HG02885 (cell line): ENCODE measurements around the gene OR2V1.
"Not testable (repeated sequence)": the region's sequence is repeated elsewhere in the genome, so short reads cannot be mapped to it uniquely, and the experiment has no call there.

Experiments
- ATAC-seq: cut with Tn5 transposase; IDR thresholded peaks from one replicate; pipeline ENCODE4 v1.9.1; 2021; ENCODE audit warnings: mild to moderate bottlenecking; ENCODE audit not compliant: unreplicated experiment, poor library complexity

OR2V1 gene

DNA sequence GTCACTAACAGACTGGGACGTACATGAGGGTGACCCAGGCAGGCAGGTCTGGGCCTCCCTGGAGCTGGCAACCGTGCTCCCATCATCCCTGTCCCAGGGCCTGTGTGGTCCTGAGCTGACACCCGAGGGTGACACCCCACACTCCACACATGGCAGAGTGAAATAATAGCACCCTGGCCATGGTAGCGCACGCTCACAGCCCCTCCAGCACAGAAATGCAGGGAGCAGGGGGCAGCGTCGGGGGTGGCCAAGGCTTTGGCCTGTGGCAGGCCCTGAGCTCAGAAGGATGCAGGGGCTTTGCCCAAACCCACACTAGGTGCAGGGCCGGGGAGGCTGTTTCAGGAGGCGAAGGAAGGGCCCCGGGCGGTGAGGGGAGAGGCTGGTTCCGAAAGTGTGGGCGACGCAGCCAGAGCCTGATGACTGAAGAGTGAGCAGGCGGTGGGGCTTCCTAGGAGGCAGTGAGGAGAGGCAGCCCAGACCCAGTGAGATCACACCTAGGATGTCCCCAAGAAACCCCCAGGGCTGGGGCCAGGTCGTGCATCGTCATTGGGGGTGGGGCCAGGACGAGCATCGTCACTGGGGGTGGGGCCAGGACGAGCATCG, 29.3 kb upstream of the OR2V1 start:
- ATAC-seq = peak; percentile 50

- peak; percentile 79 for ATAC-seq
Observed at GRCh38 chr5:181159286-181160151, 28.6 kb upstream of the OR2V1 start.

- ATAC-seq = no peak
Observed at GRCh38 chr5:181158869-181159268, 27.9 kb upstream of the OR2V1 start.

DNA sequence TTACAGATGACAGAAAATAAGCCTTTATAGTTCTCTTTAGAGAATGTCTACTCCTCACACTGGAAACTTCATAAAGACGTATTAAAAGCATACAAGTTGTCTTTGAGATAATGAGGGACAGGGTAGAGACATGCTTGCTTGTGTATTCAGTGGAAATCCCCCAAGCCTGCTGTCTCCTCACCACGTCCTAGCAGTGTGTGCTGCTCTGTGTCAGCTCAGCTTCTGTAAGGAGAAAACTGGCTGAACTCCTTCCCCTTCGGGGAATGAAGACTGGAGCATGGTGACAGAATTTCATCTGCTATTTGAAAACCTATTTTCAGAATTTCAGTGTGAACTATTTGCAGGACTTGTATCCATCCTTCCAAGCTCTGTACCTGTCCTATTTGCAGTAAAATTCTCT, 25.8 kb upstream of the OR2V1 start:
- no peak for ATAC-seq

GRCh38 chr5:181153814-181154213, 22.8 kb upstream of the OR2V1 start:
- ATAC-seq = no peak

DNA sequence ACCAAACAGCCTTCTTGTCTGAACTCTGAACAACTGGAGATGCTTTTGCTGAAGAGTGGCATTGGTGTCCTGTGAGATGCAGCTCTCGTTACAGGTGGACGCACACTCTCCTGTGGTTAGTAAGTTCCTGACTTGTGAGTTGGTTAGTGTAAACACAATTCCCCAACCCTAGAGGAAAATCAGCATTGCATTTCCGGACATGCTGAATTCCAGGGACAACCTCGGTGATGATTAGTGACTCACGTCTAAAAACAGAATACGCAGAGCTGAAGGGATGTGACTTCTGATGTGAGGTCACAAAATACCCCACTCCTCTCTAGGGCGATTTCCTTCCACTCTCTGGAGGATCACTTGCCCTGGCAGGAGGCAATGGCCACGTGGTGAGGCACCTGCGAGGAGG, 21.4 kb upstream of the OR2V1 start:
- no peak for ATAC-seq

DNA sequence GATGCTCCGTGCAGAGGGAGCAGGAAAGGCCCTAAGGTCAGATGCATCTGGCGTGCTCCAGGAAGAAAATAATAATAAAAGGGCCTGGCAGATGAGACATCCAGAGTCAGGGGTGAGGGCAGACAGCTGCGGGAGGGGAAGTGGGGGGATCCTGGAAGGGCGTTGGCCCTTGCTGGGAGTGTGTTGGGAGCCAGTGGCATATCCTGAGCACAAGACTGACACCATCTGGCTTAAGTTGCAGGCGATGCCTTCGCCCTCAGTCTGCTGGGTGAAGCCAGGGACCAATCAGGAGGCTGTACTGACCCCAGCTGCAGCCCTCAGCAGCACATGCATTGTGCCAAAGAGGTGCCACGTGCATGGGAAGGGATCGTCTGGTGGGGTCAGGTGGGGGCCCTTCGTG, 20.2 kb upstream of the OR2V1 start:
- no peak for ATAC-seq

- ATAC-seq = no peak
Observed at GRCh38 chr5:181149806-181150733, 19.1 kb upstream of the OR2V1 start.

DNA sequence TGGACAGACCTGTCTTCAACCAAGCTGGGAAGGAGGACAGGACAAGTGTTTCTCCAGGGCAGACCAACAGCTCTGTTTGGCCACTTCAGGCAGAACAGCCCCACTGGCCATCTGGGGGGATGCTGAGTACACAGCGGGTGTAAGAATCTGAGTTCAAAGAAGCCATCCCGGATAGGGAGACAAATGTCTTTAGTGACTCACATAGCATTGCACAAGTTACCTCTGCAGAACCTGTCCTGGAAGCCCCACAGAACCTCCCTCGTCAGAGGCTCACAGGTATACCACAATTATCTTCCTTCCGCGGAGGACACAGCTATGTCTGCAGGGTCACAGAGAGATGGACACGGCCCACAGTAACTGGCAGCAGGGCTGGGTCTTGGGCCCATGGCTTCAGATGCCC, 18.4 kb upstream of the OR2V1 start:
- no peak for ATAC-seq

GRCh38 chr5:181146927-181147636, 16.1 kb upstream of the OR2V1 start, which contains the start of gene OR2V2:
OR2V2 (plus strand) TSS chr5:181147586; CDS start chr5:181154943, 7,357 bp downstream.
- not testable (repeated sequence) for ATAC-seq

DNA sequence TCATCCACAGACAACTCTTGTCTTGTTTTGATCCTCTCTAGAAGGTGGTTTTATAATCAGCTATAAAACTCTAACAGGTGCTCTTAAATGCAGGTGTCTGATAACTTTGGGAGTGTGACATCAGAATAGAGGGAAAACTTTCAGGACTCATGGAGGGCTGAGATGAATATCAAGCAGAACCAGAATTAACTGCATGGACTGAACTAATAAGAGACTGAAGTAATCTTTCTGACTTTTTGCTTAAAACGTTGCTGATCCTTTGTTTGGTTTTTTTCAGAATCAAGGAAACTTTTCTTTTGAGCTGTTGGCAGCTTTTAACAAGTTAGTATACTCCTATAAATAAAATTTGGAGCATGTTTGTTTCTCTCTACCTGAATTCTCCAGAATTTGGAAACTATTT, 14.2 kb upstream of the OR2V1 start:
- ATAC-seq = no peak

DNA sequence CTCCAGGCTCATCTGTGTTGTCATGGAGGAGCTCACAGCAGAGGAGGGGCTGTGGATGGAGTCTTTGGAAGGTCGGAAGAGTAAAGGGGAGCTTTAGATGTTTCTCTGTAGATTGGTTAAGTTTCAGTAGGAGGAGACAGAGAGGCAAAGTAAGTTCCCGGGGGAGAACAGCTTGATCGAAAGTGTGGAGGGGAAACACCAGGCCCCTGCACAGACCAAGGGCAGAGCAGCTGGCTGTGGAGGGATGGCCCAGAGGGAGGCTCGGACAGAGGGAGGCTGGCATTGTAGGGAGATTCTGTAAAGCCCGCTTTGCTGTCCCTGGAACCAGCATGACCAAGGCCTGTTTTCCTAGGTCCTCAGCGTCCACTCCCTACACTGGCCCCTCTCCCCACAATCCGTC, 11.1 kb upstream of the OR2V1 start:
- no peak for ATAC-seq

DNA sequence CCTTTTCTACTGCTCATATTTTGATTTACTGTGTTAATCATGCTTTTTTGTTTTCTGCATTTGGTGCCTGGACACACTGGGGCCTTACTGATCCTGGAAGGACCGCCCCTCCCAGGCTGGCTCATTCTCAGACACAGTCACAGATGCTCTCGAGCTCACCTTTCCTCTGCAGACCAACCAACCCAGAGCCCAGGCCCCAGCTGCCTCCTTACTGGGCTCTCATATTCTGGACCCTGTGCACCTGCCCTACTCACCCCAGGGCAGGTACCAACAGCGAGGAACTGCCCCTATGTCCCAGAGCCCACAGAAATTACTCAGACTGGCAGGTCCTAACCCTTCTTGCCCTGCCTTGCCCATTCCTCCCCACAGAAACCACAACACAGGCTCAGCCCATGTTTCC, 9.8 kb upstream of the OR2V1 start:
- ATAC-seq = no peak

DNA sequence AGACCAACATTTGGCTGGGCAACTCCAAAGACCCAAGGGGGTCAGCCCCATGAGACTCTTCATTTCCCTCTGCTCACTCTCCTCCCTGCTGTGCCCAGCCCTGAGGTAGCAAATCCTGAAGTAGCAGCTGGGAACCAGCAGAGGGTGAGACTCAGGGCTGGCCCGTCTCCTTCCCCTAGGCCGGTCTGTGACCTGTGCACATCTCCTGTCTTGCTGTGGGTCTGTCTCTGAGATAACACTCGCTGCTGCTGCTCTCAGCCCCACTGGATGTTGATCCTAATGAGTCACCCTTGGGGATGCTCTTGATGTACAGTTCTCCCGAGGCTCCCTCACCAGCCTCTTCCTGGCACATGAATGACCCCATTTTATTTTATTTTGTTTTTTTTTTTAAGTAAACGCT, 7.3 kb upstream of the OR2V1 start:
- ATAC-seq = no peak

GRCh38 chr5:181136361-181136955, 5.5 kb upstream of the OR2V1 start:
- ATAC-seq = no peak

GRCh38 chr5:181134259-181134658, 3.3 kb upstream of the OR2V1 start:
- no peak for ATAC-seq

GRCh38 chr5:181133610-181134231, 2.8 kb upstream of the OR2V1 start:
- no peak for ATAC-seq

- ATAC-seq = no peak
Observed at GRCh38 chr5:181133083-181133482, 2.1 kb upstream of the OR2V1 start.

GRCh38 chr5:181131514-181131913, 545 bp upstream of the OR2V1 start:
- ATAC-seq = no peak
